COLO668 (cell line): ENCODE measurements around the gene PAK4.
A peak's percentile ranks its signal among the peaks of the same experiment; 100 is the strongest.
"Not testable (repeated sequence)": the region's sequence is repeated elsewhere in the genome, so short reads cannot be mapped to it uniquely, and the experiment has no call there.

Experiments
- DNase-seq: peaks from one replicate; lab custom pipeline; 2025; ENCODE audit not compliant: unreplicated experiment; lab: John Stamatoyannopoulos, UW

PAK4 gene

DNA sequence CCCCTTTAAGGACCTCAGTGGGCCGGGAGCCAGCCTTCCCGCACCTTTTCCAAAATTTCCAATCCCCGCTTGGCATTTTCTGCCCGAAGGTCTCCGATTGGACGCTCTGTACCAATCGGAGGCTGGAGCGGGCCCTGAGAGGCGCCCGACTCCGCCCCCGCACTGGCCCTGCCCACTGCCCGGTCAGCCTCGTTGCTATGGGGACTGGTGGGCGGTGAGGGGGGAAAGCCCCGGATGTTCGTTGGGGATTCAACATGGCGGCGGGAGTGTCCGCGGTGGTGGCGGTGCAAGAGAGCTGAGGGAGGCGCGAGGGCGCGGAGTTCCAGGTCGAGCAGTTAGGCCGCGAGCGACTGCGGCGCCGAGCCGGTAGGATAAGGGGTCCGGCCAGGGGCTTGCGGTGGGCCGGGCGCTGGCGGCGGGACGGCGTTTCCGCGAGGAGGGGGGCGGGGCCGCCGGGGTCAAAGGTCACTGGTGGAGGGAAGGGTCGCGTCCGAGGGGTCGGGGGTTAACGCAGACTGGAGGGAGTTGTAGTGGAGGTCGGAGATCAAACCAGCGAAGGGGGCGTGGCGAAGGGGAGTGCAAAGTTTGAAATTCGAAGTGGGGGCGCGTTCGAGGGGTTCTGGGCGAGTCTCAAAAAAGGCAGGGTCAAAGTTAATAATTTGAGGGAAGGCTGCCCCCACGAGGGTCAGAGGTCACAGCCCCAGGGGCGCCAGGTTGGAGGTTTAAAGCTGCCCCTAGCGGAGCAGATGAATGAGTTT is at the start of gene PAK4:
Gene PAK4, plus strand, starts transcription at position 233 of the 758 bp plus-strand sequence. CDS start 43,768 bp downstream, outside the sequence.
- peak; percentile 97 for DNase-seq

DNA sequence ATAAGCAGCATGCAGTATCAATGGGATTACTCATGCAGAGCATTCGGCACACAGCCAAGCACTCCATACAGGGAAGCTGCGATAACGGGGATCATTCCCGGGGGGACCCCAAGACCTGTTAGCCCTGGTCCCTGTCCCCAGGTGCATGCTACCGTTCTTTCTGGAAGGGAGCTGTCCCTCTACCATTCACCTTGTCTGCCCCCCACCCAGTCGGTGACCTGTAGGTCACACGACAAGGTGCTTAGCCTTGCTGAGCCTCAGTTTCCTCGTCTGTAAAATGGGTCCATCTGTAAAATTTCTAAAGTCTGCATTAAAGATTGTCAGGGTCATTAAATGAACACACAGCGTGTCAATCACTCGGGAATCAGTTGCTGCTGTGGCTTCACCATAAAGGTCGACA is 48.3 kb upstream of the PAK4 start:
- DNase-seq: no peak

DNA sequence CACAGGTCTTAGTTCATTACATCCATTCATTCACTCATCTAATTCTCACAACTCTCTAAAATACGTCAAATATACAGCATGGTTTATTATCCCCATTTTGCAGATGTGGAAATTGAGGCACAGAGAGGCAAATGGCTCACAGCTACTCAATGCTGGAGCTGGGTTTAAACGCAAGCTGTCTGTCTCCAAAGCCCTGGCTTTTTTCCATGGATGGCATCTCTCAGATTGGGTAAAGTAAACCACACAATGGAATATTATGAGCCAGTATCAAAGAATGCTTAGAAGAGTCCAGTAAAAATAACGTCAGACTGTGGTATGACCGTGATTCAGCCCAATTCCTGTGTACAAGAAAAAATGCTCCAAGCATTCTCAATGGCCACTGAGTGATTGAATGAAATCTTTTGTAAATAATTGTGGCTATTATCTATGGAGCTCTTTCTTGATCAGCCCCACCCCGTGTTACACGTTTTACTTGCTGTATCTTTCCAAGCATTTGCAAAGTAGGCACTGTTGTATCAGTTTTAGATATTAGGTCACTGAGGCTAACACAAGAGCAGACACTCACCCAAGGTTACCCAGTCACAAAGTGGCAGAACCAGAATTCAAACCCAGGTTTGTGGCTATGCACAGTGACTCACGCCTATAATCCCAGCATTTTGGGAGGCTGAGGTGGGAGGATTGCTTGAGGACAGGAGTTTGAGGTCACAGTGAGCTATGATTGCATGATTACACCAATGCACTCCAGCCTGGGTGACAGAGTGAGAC is 47.0 kb upstream of the PAK4 start:
- no peak for DNase-seq

DNA sequence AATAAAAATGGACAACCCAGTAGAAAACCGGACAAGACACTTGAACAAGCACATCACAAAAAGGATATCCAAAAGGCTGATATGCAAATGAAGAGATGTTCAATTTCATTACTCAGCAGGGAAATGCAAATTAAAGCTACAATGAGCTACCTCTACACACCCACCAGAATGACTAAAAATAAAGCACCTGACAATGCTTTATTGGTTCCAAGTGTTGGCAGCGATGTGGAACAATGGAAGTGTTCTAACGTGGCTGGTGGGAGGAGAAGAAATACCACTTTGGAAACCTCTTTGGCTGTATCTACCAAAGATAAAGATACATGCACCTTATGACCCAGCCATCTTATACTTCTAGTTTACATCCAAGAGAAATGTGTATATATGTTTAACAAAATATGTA is 45.2 kb upstream of the PAK4 start:
- DNase-seq: no peak

DNA sequence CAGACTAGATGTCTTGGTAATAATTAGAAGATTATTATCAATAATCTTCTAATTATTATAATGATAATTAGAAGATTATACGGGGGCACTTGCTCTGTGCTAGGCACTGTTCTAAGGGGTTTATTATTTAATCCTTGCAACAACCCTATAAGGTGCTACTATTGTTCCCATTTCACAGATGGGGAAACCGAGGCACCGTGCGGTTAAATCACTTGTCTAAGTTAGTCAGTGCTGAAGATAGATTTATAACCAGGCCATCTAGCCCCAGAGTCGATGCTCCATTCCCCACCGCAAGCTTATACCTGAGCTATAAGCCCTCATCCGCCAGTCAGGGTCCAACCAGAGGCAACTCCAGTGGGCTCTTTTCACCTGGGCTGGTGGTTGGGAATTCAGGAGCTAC is 43.4 kb upstream of the PAK4 start:
- no peak for DNase-seq

DNA sequence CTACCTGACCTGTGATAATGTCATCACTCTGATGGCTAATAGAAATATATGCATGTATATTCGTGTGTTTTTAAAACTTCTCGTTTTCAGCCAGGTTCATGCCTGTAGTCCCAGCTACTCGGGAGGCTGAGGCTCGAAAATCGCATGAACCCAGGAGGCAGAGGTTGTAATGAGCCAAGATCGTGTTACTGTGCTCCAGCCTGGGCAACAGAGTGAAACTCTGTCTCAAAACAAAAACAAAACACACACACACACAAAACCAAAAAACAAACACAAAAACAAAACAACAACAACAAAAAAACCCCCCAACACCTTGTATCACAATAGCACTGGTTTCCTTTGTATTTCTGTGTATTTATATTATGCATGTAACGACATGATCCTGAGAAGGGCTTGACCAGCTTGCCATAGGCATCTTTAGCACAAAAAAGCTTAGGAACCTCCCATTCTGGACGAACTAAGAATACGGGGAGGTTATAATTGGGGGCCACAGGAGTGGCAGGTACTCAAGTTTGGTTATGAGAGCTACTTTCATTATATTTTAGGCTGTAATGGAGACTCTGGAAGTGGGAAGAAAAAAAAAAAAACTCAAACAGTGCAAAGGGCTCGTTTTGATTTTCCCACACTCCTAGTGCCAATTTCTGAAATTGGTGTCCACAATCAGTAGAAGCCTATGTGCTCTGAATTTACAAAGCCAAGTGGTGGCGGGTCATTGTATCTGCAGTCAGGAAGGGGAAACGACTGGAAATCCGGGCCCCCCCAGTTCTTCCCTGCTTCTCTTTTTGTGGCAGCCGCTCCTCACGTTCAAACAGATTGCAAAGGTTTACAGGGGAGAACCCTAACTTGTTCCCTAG is 42.6 kb upstream of the PAK4 start:
- DNase-seq: no peak

DNA sequence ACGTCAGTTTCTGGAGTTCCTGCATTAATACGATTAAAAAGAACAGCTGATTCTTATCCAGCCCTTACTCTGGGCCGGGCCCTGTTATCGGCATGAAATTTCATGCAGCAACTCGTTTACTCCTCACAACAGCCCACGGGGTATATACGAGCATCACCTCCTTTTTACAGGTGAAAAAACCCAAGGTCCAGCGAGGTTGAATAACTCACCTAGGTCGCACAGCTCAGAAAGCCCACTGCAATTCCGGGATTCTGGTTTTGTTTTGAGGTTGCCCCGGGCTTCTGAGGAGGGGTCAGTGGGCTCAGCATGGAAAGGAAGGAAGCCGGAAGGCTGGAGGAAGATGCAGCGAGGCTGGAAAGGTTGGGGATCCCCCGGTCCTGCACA is 42.0 kb upstream of the PAK4 start:
- no peak for DNase-seq

DNA sequence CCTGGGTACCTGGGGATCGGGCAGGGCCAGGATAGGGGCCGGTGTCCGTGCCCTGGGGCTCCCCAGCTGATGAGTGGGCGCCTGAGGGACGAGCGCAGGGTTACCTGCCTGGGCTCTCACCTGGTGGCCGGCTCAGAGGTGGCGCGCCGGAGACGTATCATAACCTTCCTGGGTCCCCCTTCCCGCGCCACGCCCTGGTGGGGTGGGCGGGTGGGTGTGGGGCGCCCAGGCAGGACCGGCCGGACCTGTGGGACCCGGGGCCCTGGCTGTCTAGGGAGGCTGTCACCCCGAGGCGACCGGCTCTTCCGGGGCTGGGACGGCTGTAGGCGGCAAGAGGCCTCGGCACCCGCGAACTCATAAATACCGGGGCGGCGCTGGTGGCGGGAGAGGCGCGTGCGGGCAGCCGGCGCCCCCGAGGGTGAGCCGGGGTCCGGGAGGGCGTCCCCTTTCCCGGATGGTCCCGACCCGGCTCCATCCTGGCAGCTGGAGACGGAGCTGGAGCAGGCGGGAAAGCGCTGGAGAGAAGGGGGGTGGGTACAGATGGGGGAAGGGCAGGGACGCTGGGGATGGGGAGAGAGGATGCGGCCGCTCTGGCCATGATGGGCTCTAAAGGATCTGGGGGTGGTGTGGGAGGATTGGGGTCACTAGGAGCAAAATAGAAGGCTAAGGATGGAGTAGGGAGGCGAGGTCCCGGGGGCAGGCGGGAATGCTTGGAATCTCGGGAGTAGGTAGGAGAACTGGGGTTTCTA is 41.4 kb upstream of the PAK4 start, which contains the start of gene ACP7:
Gene ACP7, plus strand, starts transcription at position 386 of the 749 bp plus-strand sequence. CDS start 902 bp downstream, outside the sequence.
- no peak for DNase-seq

DNA sequence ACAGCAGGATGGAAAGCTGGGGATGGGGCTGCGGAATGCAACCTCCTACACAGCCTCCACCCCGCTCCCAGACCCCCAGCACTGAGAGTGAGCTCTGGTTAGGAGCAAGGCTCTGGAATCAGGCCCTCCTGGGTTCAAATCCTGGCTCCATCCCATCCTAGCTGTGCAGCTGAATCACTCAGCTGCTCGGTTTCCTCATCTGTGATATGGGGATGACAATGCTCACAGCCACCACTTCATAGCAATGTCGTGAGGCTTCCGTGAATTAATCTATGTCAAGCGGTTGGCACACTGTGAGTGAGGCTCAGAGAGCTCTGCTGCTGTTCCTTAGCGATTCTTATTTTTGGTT is 40.9 kb upstream of the PAK4 start:
- no peak for DNase-seq

DNA sequence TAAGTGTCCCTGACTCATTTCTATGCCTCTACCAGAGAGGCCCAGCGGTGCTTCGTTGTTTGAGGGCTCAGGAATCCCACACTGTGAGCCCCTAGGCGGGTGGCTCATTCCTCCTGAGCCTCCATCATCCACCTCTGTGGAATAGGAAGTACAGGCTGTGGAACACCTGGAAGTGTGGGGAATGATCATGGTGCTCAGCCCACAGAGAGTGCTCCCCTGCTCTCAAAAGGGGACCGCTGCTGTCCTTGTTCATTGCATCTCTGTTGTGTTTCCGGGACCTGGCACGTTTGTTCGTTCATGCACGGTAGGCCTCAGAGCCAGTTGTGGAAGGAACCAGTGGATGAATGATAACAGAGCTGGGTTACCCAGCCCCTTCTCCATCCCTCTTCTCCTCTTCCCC is 40.2 kb upstream of the PAK4 start:
- DNase-seq: no peak

DNA sequence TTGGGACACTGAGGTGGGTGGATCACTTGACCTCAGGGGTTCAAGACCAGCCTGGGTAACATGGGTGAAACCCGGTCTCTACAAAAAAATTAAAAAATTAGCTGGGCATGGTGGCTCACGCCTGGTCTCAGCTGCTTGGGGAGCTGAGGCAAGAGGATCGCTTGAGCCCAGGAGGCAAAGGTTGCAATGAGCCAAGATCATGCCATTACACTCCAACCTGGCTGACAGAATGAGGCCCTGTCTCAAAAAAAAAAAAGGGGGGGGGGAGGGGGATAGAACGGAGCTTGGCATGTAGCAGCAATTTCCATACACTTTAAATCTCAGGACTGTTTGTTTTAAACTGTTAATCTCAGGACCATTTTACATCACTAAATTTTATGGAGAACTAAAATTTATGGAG is 39.2 kb upstream of the PAK4 start:
- no peak for DNase-seq

DNA sequence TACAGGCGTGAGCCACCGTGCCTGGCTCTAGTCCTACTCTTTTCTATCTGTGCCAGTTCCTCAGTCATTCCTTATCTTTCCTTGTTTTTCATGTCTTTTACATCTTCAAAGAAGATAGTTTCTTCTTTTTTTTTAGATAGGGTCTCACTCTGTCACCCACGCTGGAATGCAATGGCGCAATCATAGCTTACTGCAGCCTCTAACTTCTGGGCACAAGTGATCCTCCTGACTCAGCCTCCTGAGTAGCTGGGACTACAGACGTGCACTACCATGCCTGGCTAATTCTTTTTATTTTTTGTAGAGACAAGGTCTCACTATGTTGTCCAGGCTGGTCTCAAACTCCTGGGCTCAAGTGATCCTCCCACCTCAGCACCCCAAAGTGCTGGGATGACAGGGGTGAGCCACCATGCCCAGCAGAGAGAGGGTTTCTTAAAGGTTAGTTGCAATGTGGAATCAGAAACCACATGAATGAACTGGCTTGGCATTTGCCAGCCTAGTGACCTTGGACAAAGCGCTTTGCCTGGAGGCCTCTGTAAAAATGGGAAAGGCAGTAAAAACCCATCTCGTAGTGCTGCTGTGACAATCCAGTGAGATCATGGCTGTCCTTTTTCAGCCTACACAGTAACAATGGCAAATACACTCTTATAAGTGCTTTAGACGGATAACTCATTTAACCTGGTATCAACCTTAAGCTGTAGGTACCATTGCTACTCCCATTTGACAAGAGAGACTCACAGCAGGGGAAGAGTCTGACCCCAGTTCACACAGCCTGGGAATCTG is 37.5 kb upstream of the PAK4 start:
- no peak for DNase-seq

DNA sequence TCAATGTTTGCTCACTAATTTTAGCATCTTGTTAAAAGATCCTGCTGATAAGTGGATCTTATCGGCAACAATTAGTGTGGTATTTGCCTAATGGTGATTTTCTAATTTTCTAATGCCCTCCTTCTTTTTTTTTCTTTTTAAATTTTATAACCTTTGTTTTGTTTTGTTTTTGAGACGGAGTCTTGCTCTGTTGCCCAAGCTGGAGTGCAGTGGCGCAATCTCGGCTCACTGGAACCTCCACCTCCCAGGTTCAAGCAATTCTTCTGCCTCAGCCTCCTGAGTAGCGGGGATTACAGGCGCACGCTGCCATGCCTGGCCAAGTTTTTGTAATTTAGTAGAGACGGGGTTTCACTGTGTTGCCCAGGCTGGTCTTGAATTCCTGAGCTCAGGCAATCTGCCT is 35.6 kb upstream of the PAK4 start:
- not testable (repeated sequence) for DNase-seq

DNA sequence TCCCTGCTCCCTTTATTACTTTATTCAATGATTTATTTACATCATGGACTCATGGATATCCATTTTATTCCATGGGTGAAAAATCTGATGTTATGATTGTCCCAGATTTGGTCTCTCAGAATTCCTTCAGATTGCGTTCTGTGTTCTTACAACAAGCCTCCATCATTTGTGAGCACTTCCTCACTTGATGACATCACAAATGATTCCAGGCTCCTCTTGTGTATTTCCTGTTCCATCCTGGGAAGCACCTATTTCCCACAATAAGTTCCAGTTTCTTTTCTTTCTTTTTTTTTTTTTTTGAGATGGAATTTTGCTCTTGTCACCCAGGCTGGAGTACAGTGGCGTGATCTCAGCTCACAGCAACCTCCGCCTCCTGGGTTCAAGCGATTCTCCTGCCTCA is 34.7 kb upstream of the PAK4 start:
- DNase-seq: no peak

DNA sequence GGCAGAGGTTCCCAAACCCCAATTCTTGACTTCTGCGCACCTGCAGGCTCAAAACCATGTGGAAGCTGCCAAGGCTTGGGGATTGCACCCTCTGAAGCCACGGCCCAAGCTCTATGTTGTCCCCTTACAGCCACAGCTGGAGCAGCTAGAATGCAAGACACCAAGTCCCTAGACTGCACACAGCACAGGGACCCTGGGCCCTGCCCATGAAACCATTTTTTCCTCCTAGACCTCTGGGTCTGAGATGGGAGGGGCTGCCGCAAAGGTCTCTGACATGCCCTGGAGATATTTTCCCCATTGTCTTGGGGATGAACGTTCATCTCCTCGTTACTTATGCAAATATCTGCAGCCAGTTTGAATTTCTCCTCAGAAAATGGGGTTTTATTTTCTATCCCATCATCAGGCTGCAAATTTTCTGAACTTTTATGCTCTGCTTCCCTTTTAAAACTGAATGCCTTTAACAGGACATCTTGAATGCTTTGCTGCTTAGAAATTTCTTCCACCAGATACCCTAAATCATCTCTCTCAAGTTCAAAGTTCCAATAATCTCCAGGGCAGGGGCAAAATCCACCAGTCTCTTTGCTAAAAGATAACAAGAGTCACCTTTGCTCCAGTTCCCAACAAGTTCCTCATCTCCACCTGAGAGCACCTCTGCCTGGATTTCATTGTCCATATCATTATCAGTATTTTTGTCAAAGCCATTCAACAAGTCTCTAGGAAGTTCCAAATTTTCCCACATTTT is 29.6 kb upstream of the PAK4 start:
- DNase-seq: not testable (repeated sequence)

DNA sequence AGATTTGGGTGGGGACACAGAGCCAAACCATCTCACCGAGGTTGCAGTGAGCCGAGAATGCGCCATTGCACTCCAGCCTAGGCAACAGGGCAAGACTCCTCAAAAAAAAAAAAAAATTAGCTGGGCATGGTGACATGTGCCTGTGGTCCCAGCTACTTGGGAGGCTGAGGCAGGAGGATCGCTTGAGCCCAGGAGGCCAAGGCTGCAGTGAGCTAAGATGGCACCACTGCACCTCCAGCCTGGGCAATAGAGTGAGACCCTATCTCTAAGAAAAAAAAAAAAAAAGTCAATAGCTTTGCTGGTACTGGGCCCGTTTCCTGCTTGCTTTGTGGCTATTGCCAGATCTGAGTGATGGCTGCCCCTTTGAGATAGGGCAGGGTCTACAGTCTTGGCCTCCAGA is 28.3 kb upstream of the PAK4 start:
- DNase-seq: no peak

DNA sequence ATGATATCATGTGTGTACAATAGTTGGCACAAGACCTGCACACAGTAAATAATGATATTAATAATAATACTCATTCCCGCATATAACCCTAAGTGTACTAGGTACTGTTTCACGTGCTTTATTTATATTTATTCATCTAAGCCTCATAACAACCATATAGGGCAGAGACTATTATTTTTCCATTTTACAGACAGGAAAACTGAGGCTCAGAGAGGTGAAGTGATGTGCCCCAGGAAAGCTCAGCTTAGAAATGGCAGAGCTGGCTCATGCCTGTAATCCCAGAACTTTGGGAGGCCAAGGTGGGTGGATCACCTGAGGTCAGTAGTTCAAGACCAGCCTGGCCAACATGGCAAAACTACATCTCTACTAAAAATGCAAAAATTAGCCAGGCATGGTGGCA is 27.9 kb upstream of the PAK4 start:
- DNase-seq: no peak

DNA sequence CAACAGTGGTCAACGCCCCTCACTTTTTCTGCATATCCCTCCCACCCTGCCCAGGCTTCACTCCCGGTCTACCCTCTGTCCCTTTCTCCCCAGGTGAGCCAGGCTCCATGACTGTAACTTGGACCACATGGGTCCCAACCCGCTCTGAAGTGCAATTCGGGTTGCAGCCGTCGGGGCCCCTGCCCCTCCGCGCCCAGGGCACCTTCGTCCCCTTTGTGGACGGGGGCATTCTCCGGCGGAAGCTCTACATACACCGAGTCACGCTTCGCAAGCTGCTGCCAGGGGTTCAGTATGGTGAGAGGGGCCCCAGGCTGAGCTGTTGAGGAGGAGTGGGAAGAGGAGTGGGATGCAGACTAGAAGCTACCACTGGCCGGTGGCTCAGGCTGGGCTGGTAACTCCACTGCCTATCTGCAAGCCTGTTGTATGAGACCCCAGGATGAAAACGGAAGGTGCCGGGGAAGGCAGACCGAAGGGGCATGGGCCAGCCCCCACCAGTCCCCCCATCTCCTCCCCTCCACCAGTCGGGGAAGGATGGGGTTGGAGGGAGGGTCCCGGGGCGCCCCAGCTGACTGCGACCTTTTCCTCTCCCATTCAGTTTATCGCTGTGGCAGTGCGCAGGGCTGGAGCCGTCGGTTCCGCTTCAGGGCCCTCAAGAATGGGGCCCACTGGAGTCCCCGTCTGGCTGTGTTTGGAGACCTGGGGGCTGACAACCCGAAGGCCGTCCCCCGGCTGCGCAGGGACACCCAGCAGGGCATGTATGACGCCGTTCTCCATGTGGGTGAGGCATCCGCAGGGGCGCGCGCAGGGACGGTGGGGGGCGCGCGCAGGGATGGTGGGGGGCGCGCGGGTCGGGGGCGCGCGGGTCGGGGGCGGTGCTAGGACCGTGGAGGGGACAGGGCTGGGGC is 27.0 kb upstream of the PAK4 start:
- no peak for DNase-seq
